Spleen (tissue), 11 donors: ENCODE results near the gene NOTCH3. TPM values are rescaled to one million over a fixed set of nuclear protein-coding genes. Genes with fewer than 3 reads are reported as not detected.
A peak's percentile ranks its signal among the peaks of the same experiment; 100 is the strongest.

Experiments
- DNase-seq: peaks from one replicate; pipeline ENCODE4 v3.0.0-alpha.2; 2020
- H3K27ac ChIP-seq, 8 donors: fragments of 200-600 bp; sonication (generic) in 7 of 8; 1 replicate in 4 of 8; 2 replicates in 4 of 8; pipeline versions ENCODE4 v1.5.0 to v1.8.0; 2016 to 2021; ENCODE audit warnings: inconsistent platforms in 4 of 8, mild to moderate bottlenecking in 4 of 8, moderate library complexity in 1 of 8
- H3K27me3 ChIP-seq, 7 donors: fragments of 200-600 bp; sonication (generic) in 6 of 7; replicated peaks in 1 of 7; 1 replicate in 4 of 7; 2 replicates in 3 of 7; pipeline versions ENCODE4 v1.5.0 to v1.8.0; 2016 to 2021; ENCODE audit warnings: inconsistent platforms in 3 of 7, mild to moderate bottlenecking in 1 of 7
- H3K36me3 ChIP-seq, 6 donors: fragments of 200-600 bp; sonication (generic) in 5 of 6; 1 replicate in 4 of 6; 2 replicates in 2 of 6; pipeline versions ENCODE4 v1.5.0 to v1.8.0; 2016 to 2021; ENCODE audit warnings: inconsistent platforms in 2 of 6
- H3K4me1 ChIP-seq, 6 donors: fragments of 200-600 bp; sonication (generic) in 5 of 6; 1 replicate in 3 of 6; 2 replicates in 3 of 6; pipeline versions ENCODE4 v1.5.0 to v1.8.0; 2016 to 2021; ENCODE audit warnings: inconsistent platforms in 3 of 6
- H3K4me3 ChIP-seq, 8 donors: fragments of 200-600 bp; sonication (generic) in 7 of 8; 1 replicate in 4 of 8; 2 replicates in 4 of 8; pipeline versions ENCODE4 v1.5.0 to v1.8.0; 2016 to 2021; ENCODE audit warnings: inconsistent platforms in 4 of 8, mild to moderate bottlenecking in 4 of 8, moderate library complexity in 2 of 8
- H3K9me3 ChIP-seq, 8 donors: fragments of 200-600 bp; sonication (generic) in 7 of 8; 1 replicate in 4 of 8; 2 replicates in 4 of 8; pipeline versions ENCODE4 v1.5.0 to v1.8.0; 2016 to 2021; ENCODE audit warnings: inconsistent platforms in 4 of 8
- CTCF ChIP-seq, 11 experiments: fragments of 200-600 bp in 7 of 11; fragments of 450-650 bp in 4 of 11; sonication (generic) in 4 of 11; IDR thresholded peaks in 8 of 11; conservative IDR thresholded peaks in 3 of 11; 1 replicate in 7 of 11; 2 replicates in 4 of 11; pipeline versions ENCODE4 v1.4.0 to v1.8.0; 2016 to 2021; ENCODE audit warnings: antibody characterized with exemption in 11 of 11, inconsistent platforms in 4 of 11, mild to moderate bottlenecking in 1 of 11
- POLR2A ChIP-seq, 3 donors: fragments of 450-650 bp; IDR thresholded peaks; one replicate each; pipeline ENCODE4 v1.5.1; 2017; ENCODE audit warnings: antibody characterized with exemption in 3 of 3, mild to moderate bottlenecking in 1 of 3
- POLR2AphosphoS5 ChIP-seq, 3 donors: sonication (generic); formaldehyde crosslinking; IDR thresholded peaks; one replicate each; pipeline ENCODE4 v1.5.1; 2017; ENCODE audit warnings: antibody characterized with exemption in 3 of 3
- whole genome bisulfite sequencing, 5 donors: extraction: QIAGEN DNeasy Blood & Tissue Kit in 3 of 5; methylation state at CpG; one replicate each; pipeline versions ENCODE4 v1.1.5 to v1.1.7; 2013 to 2018; 5-methylcytosine and 5-hydroxymethylcytosine counted together
- intact Hi-C: fragments of 100-400 bp; cut with DNase I; formaldehyde crosslinking; loops from one replicate; pipeline ENCODE4 v1.15.0; 2023; ENCODE audit warnings: low total_unique reads
- polyA plus RNA-seq, 3 donors: library from polyadenylated mRNA; stranded (reverse); fragments of 200-250 nt; gene quantifications; one replicate each; pipeline ENCODE4 v1.2.1, GENCODE V29; 2013
- total RNA-seq, 7 donors: library from RNA; depleted of rRNA in 3 of 7; stranded (reverse); fragments of >200 nt in 3 of 7; fragmentation: NEBNext Ultra II Directional in 4 of 7; extraction: Animal tissue kit (Norgen Biotek cat#: 25700) in 4 of 7; gene quantifications; one replicate each; pipeline versions ENCODE4 v1.1.0 to v1.2.1, GENCODE V29; 2016 to 2021
- donor health status: healthy with polysubstance abuse.
- donor health status: DM: no; HTN: no; CAD: no; lungs with moderate emphysema.
- donor health status: DM: no; HTN: no; CAD: no.
- donor health status: Bipolar disorder and iron deficiency.
- donor health status: healthy.
- donor health status: DM: no; HTN: no; CAD: no.
- donor health status: DM: yes; HTN: yes; CAD: no.

Gene NOTCH3
- total and polyA plus RNA-seq, 10 donors, result 1.4 to 94.9 (median 58.2) TPM

- H3K4me1 ChIP-seq, result peaks cover 3 to 78% (median 45%) of the 10 kb centered on the region in 6 donors
- intact Hi-C loops, result no loop called here
- peaks cover 0 to 100% (median 82%) of the 10 kb centered on the region in 6 donors for H3K36me3 ChIP-seq
- H3K4me3 ChIP-seq, result no peak overlapping the region
- H3K9me3 ChIP-seq, result no peaks in the 10 kb centered on the region
- peak overlapping the region in 7 of 8 donors; percentile 63 to 82 (median 78) for H3K27ac ChIP-seq
- 73 to 86% (median 79%) methylated on average over 18 to 20 of the region's 20 CpGs for WGBS, 5 donors
- H3K27me3 ChIP-seq, result no peaks in the 10 kb centered on the region
- no peak for DNase-seq
- TF ChIP-seq POLR2A (IDR thresholded peaks at IDR 0.05), result no peak
- peak; percentile 11 to 65 (median 50) for TF ChIP-seq POLR2AphosphoS5 (IDR thresholded peaks at IDR 0.05)
- no peak for TF ChIP-seq CTCF (IDR thresholded peaks at IDR 0.05 in 8 of 11, conservative IDR thresholded peaks at IDR 0.05 in 3 of 11)
These were observed 46.6 kb upstream of the NOTCH3 start for GRCh38 chr19:15247107-15248014.

- H3K4me1 ChIP-seq, result peaks cover 3 to 69% (median 35%) of the 10 kb centered on the region in 6 donors
- TF ChIP-seq CTCF (IDR thresholded peaks at IDR 0.05 in 8 of 11, conservative IDR thresholded peaks at IDR 0.05 in 3 of 11) (no peak), POLR2AphosphoS5 (IDR thresholded peaks at IDR 0.05) (peak in 2 of 3 donors; percentile 6 to 34), POLR2A (IDR thresholded peaks at IDR 0.05) (no peak)
- H3K4me3 ChIP-seq, result no peak overlapping the region
- H3K9me3 ChIP-seq, result no peaks in the 10 kb centered on the region
- intact Hi-C loops, result no loop called here
- peak overlapping the region in 6 of 8 donors; percentile 38 to 82 (median 78) for H3K27ac ChIP-seq
- H3K36me3 ChIP-seq, result peaks cover 0 to 100% (median 85%) of the 10 kb centered on the region in 6 donors
- DNase-seq, result no peak
- no peaks in the 10 kb centered on the region for H3K27me3 ChIP-seq
- 90 to 94% (median 93%) methylated on average over 5 of the region's 5 CpGs for WGBS, 5 donors
These were observed 45.3 kb upstream of the NOTCH3 start for GRCh38 chr19:15246198-15246481.

GRCh38 chr19:15245370-15246197 lies 44.8 kb upstream of the NOTCH3 start:
- intact Hi-C loops, result no loop called here
- TF ChIP-seq CTCF (IDR thresholded peaks at IDR 0.05 in 8 of 11, conservative IDR thresholded peaks at IDR 0.05 in 3 of 11) (no peak), POLR2AphosphoS5 (IDR thresholded peaks at IDR 0.05) (peak in 2 of 3 donors; percentile 28 to 69)
- 79 to 93% (median 92%) methylated on average over 15 to 20 of the region's 20 CpGs for WGBS, 5 donors
- peaks cover 0 to 100% (median 88%) of the 10 kb centered on the region in 6 donors for H3K36me3 ChIP-seq
- DNase-seq, result no peak
- no peaks in the 10 kb centered on the region for H3K27me3 ChIP-seq
- peaks cover 3 to 64% (median 32%) of the 10 kb centered on the region in 6 donors for H3K4me1 ChIP-seq
- no peaks in the 10 kb centered on the region for H3K9me3 ChIP-seq
- H3K27ac ChIP-seq, result peak overlapping the region in 7 of 8 donors; percentile 15 to 82 (median 76)
- no peak overlapping the region for H3K4me3 ChIP-seq
